ENCODE data around the gene ZNF574.

DNA sequence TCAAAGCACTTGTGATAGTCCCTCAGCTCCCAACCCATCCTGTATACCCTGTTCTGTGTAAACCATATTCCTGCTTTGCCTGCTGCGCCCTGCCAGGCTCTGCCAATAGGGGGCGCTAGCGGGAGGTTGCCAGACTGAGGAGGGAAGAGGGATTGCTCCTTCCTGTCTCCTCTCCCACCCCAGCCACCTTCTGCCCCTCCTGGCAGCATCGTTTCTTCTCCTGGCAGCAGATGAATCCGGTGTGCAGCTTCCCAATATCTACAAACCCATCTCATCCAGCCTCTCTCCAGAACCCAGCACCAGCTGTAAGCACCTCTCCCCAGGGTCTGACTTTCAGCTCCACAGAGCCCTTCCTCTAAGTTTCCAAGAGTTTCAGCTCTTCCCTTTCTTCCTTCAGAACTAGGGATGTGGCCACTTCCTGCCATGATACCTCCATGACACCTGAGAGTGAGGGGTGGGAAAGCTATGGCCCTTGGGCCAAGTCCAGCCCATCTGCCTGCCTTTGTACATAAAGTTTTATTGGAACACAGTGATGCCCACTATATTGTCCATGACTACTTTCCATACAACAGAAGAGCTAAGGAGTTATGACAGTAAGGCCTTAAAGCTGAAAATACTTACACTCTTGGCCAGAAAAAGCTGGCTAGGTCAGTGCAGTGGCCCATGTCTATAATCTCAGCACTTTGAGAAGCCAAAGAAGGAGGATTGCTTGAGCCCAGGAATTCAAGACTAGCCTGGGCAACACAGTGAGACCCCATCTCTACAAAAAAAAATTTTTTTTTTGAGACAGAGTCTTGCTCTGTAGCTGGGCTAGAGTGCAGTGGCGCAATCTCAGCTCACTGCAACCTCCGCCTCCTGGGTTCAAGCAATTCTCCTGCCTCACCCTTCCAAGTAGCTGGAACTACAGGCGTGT lies 47.4 kb upstream of the ZNF574 start:
- TF ChIP-seq, protein P1, sequence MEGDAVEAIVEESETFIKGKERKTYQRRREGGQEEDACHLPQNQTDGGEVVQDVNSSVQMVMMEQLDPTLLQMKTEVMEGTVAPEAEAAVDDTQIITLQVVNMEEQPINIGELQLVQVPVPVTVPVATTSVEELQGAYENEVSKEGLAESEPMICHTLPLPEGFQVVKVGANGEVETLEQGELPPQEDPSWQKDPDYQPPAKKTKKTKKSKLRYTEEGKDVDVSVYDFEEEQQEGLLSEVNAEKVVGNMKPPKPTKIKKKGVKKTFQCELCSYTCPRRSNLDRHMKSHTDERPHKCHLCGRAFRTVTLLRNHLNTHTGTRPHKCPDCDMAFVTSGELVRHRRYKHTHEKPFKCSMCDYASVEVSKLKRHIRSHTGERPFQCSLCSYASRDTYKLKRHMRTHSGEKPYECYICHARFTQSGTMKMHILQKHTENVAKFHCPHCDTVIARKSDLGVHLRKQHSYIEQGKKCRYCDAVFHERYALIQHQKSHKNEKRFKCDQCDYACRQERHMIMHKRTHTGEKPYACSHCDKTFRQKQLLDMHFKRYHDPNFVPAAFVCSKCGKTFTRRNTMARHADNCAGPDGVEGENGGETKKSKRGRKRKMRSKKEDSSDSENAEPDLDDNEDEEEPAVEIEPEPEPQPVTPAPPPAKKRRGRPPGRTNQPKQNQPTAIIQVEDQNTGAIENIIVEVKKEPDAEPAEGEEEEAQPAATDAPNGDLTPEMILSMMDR (IDR thresholded peaks at IDR 0.05) = peak in 3 of 6 experiments; percentile 33 to 54 (median 39)
- TF ChIP-seq POLR2A (IDR thresholded peaks at IDR 0.05) = no peak

Measured in esophagus squamous epithelium (tissue), 4 donors.